ENCODE measurements around the gene NPIPA8.
"Not testable (repeated sequence)": the region's sequence is repeated elsewhere in the genome, so short reads cannot be mapped to it uniquely, and the experiment has no call there.

- not testable (repeated sequence) for TF ChIP-seq POLR2A, CTCF, POLR2AphosphoS5 (IDR thresholded peaks at IDR 0.05)
Observed at GRCh38 chr16:18306066-18306465, 30.5 kb downstream of the NPIPA8 start.
